Spleen (tissue), 11 donors: ENCODE results near the gene BACH2. TPM values are rescaled to one million over a fixed set of nuclear protein-coding genes. Genes with fewer than 3 reads are reported as not detected.

Experiments used
- DNase-seq: peaks from one replicate; pipeline ENCODE4 v3.0.0-alpha.2; 2020
- H3K27ac ChIP-seq, 8 donors: fragments of 200-600 bp; sonication (generic) in 7 of 8; 1 replicate in 4 of 8; 2 replicates in 4 of 8; pipeline versions ENCODE4 v1.5.0 to v1.8.0; 2016 to 2021; ENCODE audit warnings: inconsistent platforms in 4 of 8, mild to moderate bottlenecking in 4 of 8, moderate library complexity in 1 of 8
- H3K27me3 ChIP-seq, 7 donors: fragments of 200-600 bp; sonication (generic) in 6 of 7; replicated peaks in 1 of 7; 1 replicate in 4 of 7; 2 replicates in 3 of 7; pipeline versions ENCODE4 v1.5.0 to v1.8.0; 2016 to 2021; ENCODE audit warnings: inconsistent platforms in 3 of 7, mild to moderate bottlenecking in 1 of 7
- H3K36me3 ChIP-seq, 6 donors: fragments of 200-600 bp; sonication (generic) in 5 of 6; 1 replicate in 4 of 6; 2 replicates in 2 of 6; pipeline versions ENCODE4 v1.5.0 to v1.8.0; 2016 to 2021; ENCODE audit warnings: inconsistent platforms in 2 of 6
- H3K4me1 ChIP-seq, 6 donors: fragments of 200-600 bp; sonication (generic) in 5 of 6; 1 replicate in 3 of 6; 2 replicates in 3 of 6; pipeline versions ENCODE4 v1.5.0 to v1.8.0; 2016 to 2021; ENCODE audit warnings: inconsistent platforms in 3 of 6
- H3K4me3 ChIP-seq, 8 donors: fragments of 200-600 bp; sonication (generic) in 7 of 8; 1 replicate in 4 of 8; 2 replicates in 4 of 8; pipeline versions ENCODE4 v1.5.0 to v1.8.0; 2016 to 2021; ENCODE audit warnings: inconsistent platforms in 4 of 8, mild to moderate bottlenecking in 4 of 8, moderate library complexity in 2 of 8
- H3K9me3 ChIP-seq, 8 donors: fragments of 200-600 bp; sonication (generic) in 7 of 8; 1 replicate in 4 of 8; 2 replicates in 4 of 8; pipeline versions ENCODE4 v1.5.0 to v1.8.0; 2016 to 2021; ENCODE audit warnings: inconsistent platforms in 4 of 8
- CTCF ChIP-seq, 11 experiments: fragments of 200-600 bp in 7 of 11; fragments of 450-650 bp in 4 of 11; sonication (generic) in 4 of 11; IDR thresholded peaks in 8 of 11; conservative IDR thresholded peaks in 3 of 11; 1 replicate in 7 of 11; 2 replicates in 4 of 11; pipeline versions ENCODE4 v1.4.0 to v1.8.0; 2016 to 2021; ENCODE audit warnings: antibody characterized with exemption in 11 of 11, inconsistent platforms in 4 of 11, mild to moderate bottlenecking in 1 of 11
- POLR2A ChIP-seq, 3 donors: fragments of 450-650 bp; IDR thresholded peaks; one replicate each; pipeline ENCODE4 v1.5.1; 2017; ENCODE audit warnings: antibody characterized with exemption in 3 of 3, mild to moderate bottlenecking in 1 of 3
- POLR2AphosphoS5 ChIP-seq, 3 donors: sonication (generic); formaldehyde crosslinking; IDR thresholded peaks; one replicate each; pipeline ENCODE4 v1.5.1; 2017; ENCODE audit warnings: antibody characterized with exemption in 3 of 3
- WGBS, 5 donors: extraction: QIAGEN DNeasy Blood & Tissue Kit in 3 of 5; methylation state at CpG; one replicate each; pipeline versions ENCODE4 v1.1.5 to v1.1.7; 2013 to 2018; 5-methylcytosine and 5-hydroxymethylcytosine counted together
- intact Hi-C: fragments of 100-400 bp; cut with DNase I; formaldehyde crosslinking; loops from one replicate; pipeline ENCODE4 v1.15.0; 2023; ENCODE audit warnings: low total_unique reads
- microRNA-seq, 3 donors: library from miRNA; unstranded; fragments of <30 nt; microRNA quantifications; one replicate each; pipeline versions ENCODE4 to v1.1.0, GENCODE V29; 2019 to 2020
- polyA plus RNA-seq, 3 donors: library from polyadenylated mRNA; stranded (reverse); fragments of 200-250 nt; gene quantifications; one replicate each; pipeline ENCODE4 v1.2.1, GENCODE V29; 2013
- small RNA-seq, 4 donors: library from RNA; depleted of rRNA; stranded (forward); fragments of <200 nt; gene quantifications; one replicate each; pipeline ENCODE3, GENCODE V24; 2016
- total RNA-seq, 7 donors: library from RNA; depleted of rRNA in 3 of 7; stranded (reverse); fragments of >200 nt in 3 of 7; fragmentation: NEBNext Ultra II Directional in 4 of 7; extraction: Animal tissue kit (Norgen Biotek cat#: 25700) in 4 of 7; gene quantifications; one replicate each; pipeline versions ENCODE4 v1.1.0 to v1.2.1, GENCODE V29; 2016 to 2021
- donor health status: healthy with polysubstance abuse.
- donor health status: DM: no; HTN: no; CAD: no; lungs with moderate emphysema.
- donor health status: DM: no; HTN: no; CAD: no.
- donor health status: Bipolar disorder and iron deficiency.
- donor health status: healthy.
- donor health status: DM: no; HTN: no; CAD: no.
- donor health status: DM: yes; HTN: yes; CAD: no.

Gene BACH2
- total and polyA plus RNA-seq, 10 donors: 3.0 to 53.8 (median 32.3) TPM

GRCh38 chr6:89888871-89889270 lies 407.8 kb downstream of the BACH2 start:
- Histone ChIP-seq H3K27ac (no peak overlapping the region), H3K36me3 (no peaks in the 10 kb centered on the region), H3K9me3 (no peaks in the 10 kb centered on the region), H3K4me3 (no peak overlapping the region), H3K27me3 (peaks cover 0 to 68% (median 20%) of the 10 kb centered on the region in 7 donors), H3K4me1 (peaks cover 0 to 7% (median 0%) of the 10 kb centered on the region in 6 donors)
- intact Hi-C loops: no loop called here
- WGBS, 5 donors: 78 to 87% (median 82%) methylated on average over 3 of the region's 3 CpGs
- TF ChIP-seq POLR2AphosphoS5 (IDR thresholded peaks at IDR 0.05): no peak
- DNase-seq: no peak

GRCh38 chr6:89888138-89888514 lies 408.5 kb downstream of the BACH2 start:
- Histone ChIP-seq H3K36me3 (no peaks in the 10 kb centered on the region), H3K27me3 (peaks cover 0 to 61% (median 20%) of the 10 kb centered on the region in 7 donors), H3K4me3 (peak overlapping the region in 1 of 8 donors; percentile 21), H3K9me3 (no peaks in the 10 kb centered on the region), H3K4me1 (peaks cover 0 to 7% (median 0%) of the 10 kb centered on the region in 6 donors), H3K27ac (no peak overlapping the region)
- WGBS, 5 donors: 81 to 88% (median 87%) methylated on average over 5 to 7 of the region's 7 CpGs
- TF ChIP-seq CTCF (IDR thresholded peaks at IDR 0.05 in 8 of 11, conservative IDR thresholded peaks at IDR 0.05 in 3 of 11) (no peak), POLR2AphosphoS5 (IDR thresholded peaks at IDR 0.05) (no peak), POLR2A (IDR thresholded peaks at IDR 0.05) (no peak)
- DNase-seq: peak; percentile 24
- intact Hi-C loops: no loop called here

- WGBS, 5 donors: 24 to 30% (median 27%) methylated on average over 38 to 43 of the region's 43 CpGs
Observed at GRCh38 chr6:89887452-89888137, 409.0 kb downstream of the BACH2 start.

GRCh38 chr6:89886378-89887120 lies 410.1 kb downstream of the BACH2 start:
- Histone ChIP-seq H3K27ac (no peak overlapping the region), H3K9me3 (no peaks in the 10 kb centered on the region), H3K4me1 (peaks cover 0 to 7% (median 0%) of the 10 kb centered on the region in 6 donors), H3K36me3 (no peaks in the 10 kb centered on the region), H3K27me3 (peaks cover 0 to 45% (median 9%) of the 10 kb centered on the region in 7 donors), H3K4me3 (no peak overlapping the region)
- TF ChIP-seq CTCF (IDR thresholded peaks at IDR 0.05 in 8 of 11, conservative IDR thresholded peaks at IDR 0.05 in 3 of 11): no peak
- TF ChIP-seq POLR2AphosphoS5 (IDR thresholded peaks at IDR 0.05): no peak
- no peak for TF ChIP-seq POLR2A (IDR thresholded peaks at IDR 0.05)
- peak; percentile 60 for DNase-seq
- WGBS, 5 donors: 88 to 93% (median 89%) methylated on average over 26 to 44 of the region's 44 CpGs
- intact Hi-C loops: no loop called here

More at GRCh38 chr6:89887452-89888137, 409.0 kb downstream of the BACH2 start:
- Histone ChIP-seq H3K9me3 (no peaks in the 10 kb centered on the region), H3K4me3 (peak overlapping the region in 1 of 8 donors; percentile 21), H3K27me3 (peaks cover 0 to 56% (median 17%) of the 10 kb centered on the region in 7 donors), H3K4me1 (peaks cover 0 to 7% (median 0%) of the 10 kb centered on the region in 6 donors), H3K27ac (no peak overlapping the region), H3K36me3 (no peaks in the 10 kb centered on the region)
- intact Hi-C loops: no loop called here
- TF ChIP-seq POLR2A (IDR thresholded peaks at IDR 0.05): no peak
- no peak for TF ChIP-seq POLR2AphosphoS5 (IDR thresholded peaks at IDR 0.05)
- TF ChIP-seq CTCF (IDR thresholded peaks at IDR 0.05 in 8 of 11, conservative IDR thresholded peaks at IDR 0.05 in 3 of 11): no peak
- DNase-seq: peak; percentile 70

Small RNA genes within 50 kb of the gene (microRNA-seq; reads per million reads assigned to microRNA genes)
- gene MIR4464: 1.1 to 1.8 (median 1.7) reads per million in 3 donors

Small RNA genes within 50 kb of the gene (small RNA-seq; reads per million reads assigned to genes)
- gene MIR4464 (0 to 1.7 (median 0.28) reads per million in 4 donors), gene RF00019 (0 reads per million in 4 donors), gene RN7SKP110 (0 reads per million in 4 donors)
